ENCODE results near the gene LYZL1.
"Not testable (repeated sequence)": the region's sequence is repeated elsewhere in the genome, so short reads cannot be mapped to it uniquely, and the experiment has no call there.

Gene LYZL1
- total RNA-seq = 0 reads per million in 3 donors

GRCh38 chr10:29288906-29289305, at the start of gene LYZL1:
TSS of gene LYZL1 (plus strand) at chr10:29289070. CDS start at chr10:29291868, 2,798 bp downstream.
- DNase-seq; H3K4me3 ChIP-seq (ENCODE audit: insufficient read depth, low read depth, low read length, poor library complexity, severe bottlenecking); H3K36me3 ChIP-seq (ENCODE audit: control insufficient read depth, insufficient read depth, low read length); H3K4me1 ChIP-seq (ENCODE audit: control insufficient read depth, insufficient read depth, low read length, poor library complexity, severe bottlenecking); H3K27me3 ChIP-seq (replicated peaks; ENCODE audit: control insufficient read depth, insufficient read depth, low read length, poor library complexity, severe bottlenecking); H3K9me3 ChIP-seq (ENCODE audit: control insufficient read depth, low read length); H3K27ac ChIP-seq (ENCODE audit: insufficient read depth, low read length, poor library complexity, severe bottlenecking): not testable (repeated sequence)

DNA sequence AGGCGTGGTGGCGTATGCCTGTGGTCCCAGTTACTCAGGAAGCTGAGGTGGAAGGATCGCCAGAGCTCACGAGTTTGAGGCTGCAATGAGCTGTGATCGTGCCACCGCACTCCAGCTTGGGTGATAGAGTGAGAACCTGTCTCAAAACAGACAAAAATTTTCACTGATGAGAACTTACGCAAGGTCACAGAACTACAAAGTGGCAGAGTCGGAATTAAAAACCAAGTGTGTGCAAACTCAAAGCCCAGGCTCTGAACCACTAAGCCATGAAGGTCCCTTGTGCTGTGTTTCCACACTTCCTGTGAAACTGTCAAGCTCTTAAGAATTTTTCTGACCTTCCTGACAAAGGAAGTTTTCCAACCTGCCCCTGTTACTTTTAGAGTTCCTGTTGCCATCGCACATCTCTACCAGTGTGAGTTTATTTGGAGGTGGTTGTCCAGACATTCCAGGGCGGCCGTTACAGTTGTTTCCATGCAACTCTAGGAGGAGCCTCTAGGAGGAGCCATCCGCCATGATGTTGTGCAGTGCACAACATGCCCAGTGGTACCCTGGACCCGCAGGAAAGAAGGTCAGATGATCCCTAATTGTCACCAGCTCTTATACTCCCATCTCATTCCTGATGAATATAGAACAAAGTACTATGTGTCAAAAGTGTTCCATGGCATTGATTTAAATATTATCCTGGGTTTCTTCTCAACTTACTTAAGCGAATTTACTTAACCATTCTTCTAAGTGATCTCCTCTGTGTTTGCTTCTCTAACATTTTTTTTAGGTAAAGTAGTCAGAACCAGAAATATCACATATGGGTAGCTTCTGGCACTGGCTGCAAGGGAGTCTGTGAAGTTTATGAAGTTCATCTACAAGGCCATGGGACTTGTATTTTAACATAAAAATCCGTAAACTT, 49.0 kb upstream of the LYZL1 start:
- Histone ChIP-seq H3K9me3 (ENCODE audit: control insufficient read depth, low read length) (no peaks in the 10 kb centered on the region), H3K4me1 (ENCODE audit: control insufficient read depth, insufficient read depth, low read length, poor library complexity, severe bottlenecking) (no peaks in the 10 kb centered on the region), H3K27me3 (replicated peaks; ENCODE audit: control insufficient read depth, insufficient read depth, low read length, poor library complexity, severe bottlenecking) (no peaks in the 10 kb centered on the region), H3K27ac (ENCODE audit: insufficient read depth, low read length, poor library complexity, severe bottlenecking) (no peak overlapping the region), H3K36me3 (ENCODE audit: control insufficient read depth, insufficient read depth, low read length) (no peaks in the 10 kb centered on the region), H3K4me3 (ENCODE audit: insufficient read depth, low read depth, low read length, poor library complexity, severe bottlenecking) (no peak overlapping the region)
- no peak for DNase-seq

DNA sequence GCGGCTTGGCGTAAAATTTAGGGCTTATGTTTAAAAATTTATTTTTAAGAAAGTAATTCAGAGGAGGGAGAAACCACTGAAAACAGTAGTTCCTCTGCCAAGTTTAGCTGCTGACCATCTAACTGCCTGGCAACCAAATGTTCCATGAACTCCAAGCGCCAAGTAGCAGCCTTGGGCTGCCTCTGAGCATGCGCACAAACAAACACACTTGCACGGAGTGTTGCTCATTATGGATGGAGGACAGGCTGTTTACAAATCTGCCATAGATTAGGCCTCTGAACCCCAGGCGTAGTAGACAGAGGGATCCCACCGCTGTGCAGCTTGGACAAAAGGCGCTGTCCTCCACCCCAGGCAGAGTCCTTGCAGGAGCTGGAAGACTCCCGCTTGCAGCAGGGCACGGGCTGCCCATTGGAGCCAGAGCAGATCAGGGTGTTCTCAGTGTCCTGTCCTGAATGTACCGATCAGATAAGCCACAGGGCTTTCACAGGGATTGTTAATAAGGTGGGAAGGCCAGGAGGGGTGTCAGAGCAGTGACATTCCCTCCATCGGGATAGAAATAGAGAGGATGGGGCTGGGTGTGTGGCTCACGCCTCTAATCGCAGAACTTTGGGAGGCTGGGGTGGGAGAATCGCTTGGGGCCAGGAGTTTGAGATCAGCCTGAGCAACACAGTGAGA, 47.7 kb upstream of the LYZL1 start:
- DNase-seq = no peak
- no peaks in the 10 kb centered on the region for H3K36me3 ChIP-seq (ENCODE audit: control insufficient read depth, insufficient read depth, low read length)
- no peak overlapping the region for H3K27ac ChIP-seq (ENCODE audit: insufficient read depth, low read length, poor library complexity, severe bottlenecking)
- no peaks in the 10 kb centered on the region for H3K4me1 ChIP-seq (ENCODE audit: control insufficient read depth, insufficient read depth, low read length, poor library complexity, severe bottlenecking)
- H3K4me3 ChIP-seq (ENCODE audit: insufficient read depth, low read depth, low read length, poor library complexity, severe bottlenecking) = no peak overlapping the region
- H3K9me3 ChIP-seq (ENCODE audit: control insufficient read depth, low read length) = no peaks in the 10 kb centered on the region
- no peaks in the 10 kb centered on the region for H3K27me3 ChIP-seq (replicated peaks; ENCODE audit: control insufficient read depth, insufficient read depth, low read length, poor library complexity, severe bottlenecking)

GRCh38 chr10:29241925-29242324, 46.9 kb upstream of the LYZL1 start:
- Histone ChIP-seq H3K9me3 (ENCODE audit: control insufficient read depth, low read length) (no peaks in the 10 kb centered on the region), H3K4me3 (ENCODE audit: insufficient read depth, low read depth, low read length, poor library complexity, severe bottlenecking) (no peak overlapping the region)

DNA sequence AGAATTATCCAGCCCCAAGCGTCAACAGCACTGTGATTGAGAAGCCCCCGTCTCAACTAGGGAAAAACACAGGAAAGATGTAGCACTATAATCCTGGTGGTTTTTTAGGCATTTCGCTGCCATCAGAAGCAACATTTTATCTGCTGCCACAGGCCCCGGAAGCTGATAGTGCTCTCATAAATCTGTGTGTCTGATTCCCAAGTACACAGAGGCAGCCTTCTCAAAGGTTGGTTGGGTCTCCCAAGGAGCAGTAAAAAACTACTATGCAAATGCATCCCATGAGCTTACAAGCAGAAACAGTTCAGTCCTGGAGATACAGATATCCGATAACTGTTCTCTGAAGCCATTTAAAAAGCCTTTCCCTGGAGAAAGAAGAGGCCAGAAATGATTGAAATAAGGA, 45.8 kb upstream of the LYZL1 start:
- no peak for DNase-seq
- peaks cover 4% of the 10 kb centered on the region for H3K27me3 ChIP-seq (replicated peaks; ENCODE audit: control insufficient read depth, insufficient read depth, low read length, poor library complexity, severe bottlenecking)
- H3K4me3 ChIP-seq (ENCODE audit: insufficient read depth, low read depth, low read length, poor library complexity, severe bottlenecking) = no peak overlapping the region
- no peaks in the 10 kb centered on the region for H3K36me3 ChIP-seq (ENCODE audit: control insufficient read depth, insufficient read depth, low read length)
- H3K9me3 ChIP-seq (ENCODE audit: control insufficient read depth, low read length) = no peaks in the 10 kb centered on the region
- H3K27ac ChIP-seq (ENCODE audit: insufficient read depth, low read length, poor library complexity, severe bottlenecking) = no peak overlapping the region
- H3K4me1 ChIP-seq (ENCODE audit: control insufficient read depth, insufficient read depth, low read length, poor library complexity, severe bottlenecking) = no peaks in the 10 kb centered on the region

More at GRCh38 chr10:29241925-29242324, 46.9 kb upstream of the LYZL1 start:
- Histone ChIP-seq H3K36me3 (ENCODE audit: control insufficient read depth, insufficient read depth, low read length) (no peaks in the 10 kb centered on the region), H3K27me3 (replicated peaks; ENCODE audit: control insufficient read depth, insufficient read depth, low read length, poor library complexity, severe bottlenecking) (peaks cover 1% of the 10 kb centered on the region), H3K27ac (ENCODE audit: insufficient read depth, low read length, poor library complexity, severe bottlenecking) (no peak overlapping the region), H3K4me1 (ENCODE audit: control insufficient read depth, insufficient read depth, low read length, poor library complexity, severe bottlenecking) (no peaks in the 10 kb centered on the region)
- DNase-seq = no peak

DNA sequence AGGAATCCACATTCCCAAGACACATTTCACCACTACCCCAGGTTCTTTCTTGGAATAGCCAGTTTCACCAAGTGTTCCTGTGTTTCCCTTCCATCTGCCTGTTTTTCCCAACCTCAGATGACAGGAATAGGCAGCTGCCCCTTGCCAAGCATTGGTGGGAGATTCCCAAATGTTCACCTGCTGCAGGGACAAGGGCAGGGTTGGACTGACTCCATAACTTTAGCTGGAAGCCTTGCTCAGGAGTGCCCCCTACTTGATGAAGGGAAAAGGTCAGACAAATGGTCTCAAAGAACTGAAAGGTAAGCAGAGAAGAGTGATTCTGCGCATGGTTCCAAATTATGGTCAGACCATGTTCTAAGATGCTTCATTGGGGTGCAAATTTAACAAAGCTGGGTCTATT, 45.1 kb upstream of the LYZL1 start:
- Histone ChIP-seq H3K36me3 (ENCODE audit: control insufficient read depth, insufficient read depth, low read length) (no peaks in the 10 kb centered on the region), H3K27ac (ENCODE audit: insufficient read depth, low read length, poor library complexity, severe bottlenecking) (no peak overlapping the region), H3K9me3 (ENCODE audit: control insufficient read depth, low read length) (no peaks in the 10 kb centered on the region), H3K27me3 (replicated peaks; ENCODE audit: control insufficient read depth, insufficient read depth, low read length, poor library complexity, severe bottlenecking) (peaks cover 4% of the 10 kb centered on the region), H3K4me1 (ENCODE audit: control insufficient read depth, insufficient read depth, low read length, poor library complexity, severe bottlenecking) (no peaks in the 10 kb centered on the region), H3K4me3 (ENCODE audit: insufficient read depth, low read depth, low read length, poor library complexity, severe bottlenecking) (no peak overlapping the region)
- no peak for DNase-seq

GRCh38 chr10:29244978-29245377, 43.9 kb upstream of the LYZL1 start:
- H3K36me3 ChIP-seq (ENCODE audit: control insufficient read depth, insufficient read depth, low read length) = no peaks in the 10 kb centered on the region
- no peak overlapping the region for H3K4me3 ChIP-seq (ENCODE audit: insufficient read depth, low read depth, low read length, poor library complexity, severe bottlenecking)
- peaks cover 4% of the 10 kb centered on the region for H3K27me3 ChIP-seq (replicated peaks; ENCODE audit: control insufficient read depth, insufficient read depth, low read length, poor library complexity, severe bottlenecking)
- no peaks in the 10 kb centered on the region for H3K9me3 ChIP-seq (ENCODE audit: control insufficient read depth, low read length)
- no peak for DNase-seq
- no peaks in the 10 kb centered on the region for H3K4me1 ChIP-seq (ENCODE audit: control insufficient read depth, insufficient read depth, low read length, poor library complexity, severe bottlenecking)
- H3K27ac ChIP-seq (ENCODE audit: insufficient read depth, low read length, poor library complexity, severe bottlenecking) = no peak overlapping the region

GRCh38 chr10:29245476-29245875, 43.4 kb upstream of the LYZL1 start:
- H3K9me3 ChIP-seq (ENCODE audit: control insufficient read depth, low read length) = no peaks in the 10 kb centered on the region
- peaks cover 4% of the 10 kb centered on the region for H3K27me3 ChIP-seq (replicated peaks; ENCODE audit: control insufficient read depth, insufficient read depth, low read length, poor library complexity, severe bottlenecking)
- H3K4me1 ChIP-seq (ENCODE audit: control insufficient read depth, insufficient read depth, low read length, poor library complexity, severe bottlenecking) = no peaks in the 10 kb centered on the region
- H3K36me3 ChIP-seq (ENCODE audit: control insufficient read depth, insufficient read depth, low read length) = no peaks in the 10 kb centered on the region
- DNase-seq = no peak
- H3K4me3 ChIP-seq (ENCODE audit: insufficient read depth, low read depth, low read length, poor library complexity, severe bottlenecking) = no peak overlapping the region
- no peak overlapping the region for H3K27ac ChIP-seq (ENCODE audit: insufficient read depth, low read length, poor library complexity, severe bottlenecking)

GRCh38 chr10:29246449-29246848, 42.4 kb upstream of the LYZL1 start:
- DNase-seq = no peak
- Histone ChIP-seq H3K4me1 (ENCODE audit: control insufficient read depth, insufficient read depth, low read length, poor library complexity, severe bottlenecking) (no peaks in the 10 kb centered on the region), H3K4me3 (ENCODE audit: insufficient read depth, low read depth, low read length, poor library complexity, severe bottlenecking) (no peak overlapping the region), H3K9me3 (ENCODE audit: control insufficient read depth, low read length) (no peaks in the 10 kb centered on the region), H3K27me3 (replicated peaks; ENCODE audit: control insufficient read depth, insufficient read depth, low read length, poor library complexity, severe bottlenecking) (peaks cover 4% of the 10 kb centered on the region), H3K27ac (ENCODE audit: insufficient read depth, low read length, poor library complexity, severe bottlenecking) (no peak overlapping the region), H3K36me3 (ENCODE audit: control insufficient read depth, insufficient read depth, low read length) (no peaks in the 10 kb centered on the region)

- Histone ChIP-seq H3K4me3 (ENCODE audit: insufficient read depth, low read depth, low read length, poor library complexity, severe bottlenecking) (no peak overlapping the region), H3K27ac (ENCODE audit: insufficient read depth, low read length, poor library complexity, severe bottlenecking) (no peak overlapping the region), H3K36me3 (ENCODE audit: control insufficient read depth, insufficient read depth, low read length) (no peaks in the 10 kb centered on the region), H3K4me1 (ENCODE audit: control insufficient read depth, insufficient read depth, low read length, poor library complexity, severe bottlenecking) (no peaks in the 10 kb centered on the region), H3K27me3 (replicated peaks; ENCODE audit: control insufficient read depth, insufficient read depth, low read length, poor library complexity, severe bottlenecking) (peaks cover 4% of the 10 kb centered on the region), H3K9me3 (ENCODE audit: control insufficient read depth, low read length) (no peaks in the 10 kb centered on the region)
- no peak for DNase-seq
Observed at GRCh38 chr10:29248158-29248557, 40.7 kb upstream of the LYZL1 start.
